Measurements from ENCODE around the gene ZFP64. TPM values are rescaled to one million over a fixed set of nuclear protein-coding genes. Genes with fewer than 3 reads are reported as not detected.

Gene ZFP64
- total RNA-seq, 1 experiment from 2014 or later = 33.5 TPM

GRCh38 chr20:52105442-52106422 is 85.8 kb downstream of the ZFP64 start:
- TF ChIP-seq EZH2 (IDR thresholded peaks at IDR 0.05; ENCODE audit: borderline replicate concordance, low read depth, low read length, poor library complexity, severe bottlenecking) = no peak
- TF ChIP-seq, protein P1, sequence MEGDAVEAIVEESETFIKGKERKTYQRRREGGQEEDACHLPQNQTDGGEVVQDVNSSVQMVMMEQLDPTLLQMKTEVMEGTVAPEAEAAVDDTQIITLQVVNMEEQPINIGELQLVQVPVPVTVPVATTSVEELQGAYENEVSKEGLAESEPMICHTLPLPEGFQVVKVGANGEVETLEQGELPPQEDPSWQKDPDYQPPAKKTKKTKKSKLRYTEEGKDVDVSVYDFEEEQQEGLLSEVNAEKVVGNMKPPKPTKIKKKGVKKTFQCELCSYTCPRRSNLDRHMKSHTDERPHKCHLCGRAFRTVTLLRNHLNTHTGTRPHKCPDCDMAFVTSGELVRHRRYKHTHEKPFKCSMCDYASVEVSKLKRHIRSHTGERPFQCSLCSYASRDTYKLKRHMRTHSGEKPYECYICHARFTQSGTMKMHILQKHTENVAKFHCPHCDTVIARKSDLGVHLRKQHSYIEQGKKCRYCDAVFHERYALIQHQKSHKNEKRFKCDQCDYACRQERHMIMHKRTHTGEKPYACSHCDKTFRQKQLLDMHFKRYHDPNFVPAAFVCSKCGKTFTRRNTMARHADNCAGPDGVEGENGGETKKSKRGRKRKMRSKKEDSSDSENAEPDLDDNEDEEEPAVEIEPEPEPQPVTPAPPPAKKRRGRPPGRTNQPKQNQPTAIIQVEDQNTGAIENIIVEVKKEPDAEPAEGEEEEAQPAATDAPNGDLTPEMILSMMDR (conservative IDR thresholded peaks at IDR 0.05; ENCODE audit: low read depth, low read length) = peak; percentile 39
- Histone ChIP-seq H3K4me1 (ENCODE audit: insufficient read depth, low read length, poor library complexity, severe bottlenecking) (peaks cover 4% of the 10 kb centered on the region), H3K36me3 (ENCODE audit: insufficient read depth, low read length, poor library complexity, severe bottlenecking) (no peaks in the 10 kb centered on the region), H3K9me3 (ENCODE audit: low read depth, low read length, poor library complexity, severe bottlenecking) (peaks cover 4% of the 10 kb centered on the region), H3K4me3 (ENCODE audit: low read depth, low read length, poor library complexity, severe bottlenecking) (peak overlapping the region; percentile 67), H3K27ac (ENCODE audit: low read depth, low read length, poor library complexity, severe bottlenecking) (no peak overlapping the region), H3K27me3 (replicated peaks; ENCODE audit: insufficient read depth, low read depth, low read length, poor library complexity) (no peaks in the 10 kb centered on the region)
- ChIA-PET POLR2A (ENCODE audit: low non-redundant PET) (interaction anchor here (0.6 kb wide), 1 partner anchor 160 kb away, joined by 10 read pairs; no protein-coding TSS in a partner anchor), CTCF (no interaction called here)
- no TSS peak for BruUV-seq (replicated peaks)
- DNase-seq (ENCODE audit: low spot score) = peak; percentile 18
- intact Hi-C loops (cut with micrococcal nuclease; ENCODE audit: unreplicated experiment) = no loop called here

DNA sequence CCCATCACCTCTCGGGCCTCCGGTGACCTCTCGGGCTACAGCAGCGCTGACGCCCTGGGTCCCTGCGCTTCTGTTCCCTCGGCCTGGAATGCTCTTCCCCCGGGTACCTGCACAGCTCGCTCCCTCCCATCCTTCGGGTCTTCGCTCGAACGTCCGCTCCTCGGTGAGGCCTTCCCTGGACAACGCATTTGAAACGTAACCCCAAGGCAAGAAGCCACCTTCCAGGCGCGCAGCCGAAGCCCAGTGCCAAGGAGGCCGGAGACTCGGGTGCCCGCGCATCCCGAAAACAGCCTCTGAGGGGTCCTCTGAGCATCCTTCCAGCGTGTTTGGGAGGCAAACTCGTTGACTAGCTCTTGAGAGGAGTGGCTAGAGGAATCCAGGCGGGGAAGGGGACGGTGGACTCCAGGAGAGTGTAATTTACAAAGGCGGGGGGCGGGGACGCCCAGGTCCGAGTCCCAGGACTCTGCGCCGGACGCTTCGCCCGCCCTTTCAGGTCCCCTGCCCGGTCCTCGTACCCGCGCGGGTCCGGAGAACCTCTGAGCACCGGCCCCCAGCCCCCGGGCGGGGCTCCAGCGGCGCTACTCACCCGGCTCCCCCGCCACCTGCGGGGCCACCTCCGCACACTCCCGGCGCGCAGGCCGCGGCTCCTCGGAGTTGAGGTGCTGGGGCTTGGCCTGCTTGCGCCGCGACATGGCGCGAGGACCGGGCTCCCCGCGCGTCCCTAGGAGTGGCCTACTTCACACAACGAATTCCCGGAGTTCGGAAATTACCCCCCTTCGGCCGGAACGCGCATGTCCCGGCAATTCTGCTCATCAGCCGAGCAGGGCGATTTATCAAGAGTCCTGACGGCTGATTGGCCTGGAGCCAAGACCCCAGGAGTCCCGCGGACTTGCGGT is 86.8 kb downstream of the ZFP64 start:
- Histone ChIP-seq H3K36me3 (ENCODE audit: insufficient read depth, low read length, poor library complexity, severe bottlenecking) (no peaks in the 10 kb centered on the region), H3K4me3 (ENCODE audit: low read depth, low read length, poor library complexity, severe bottlenecking) (peak overlapping the region; percentile 67), H3K27ac (ENCODE audit: low read depth, low read length, poor library complexity, severe bottlenecking) (peak overlapping the region; percentile 61), H3K4me1 (ENCODE audit: insufficient read depth, low read length, poor library complexity, severe bottlenecking) (peaks cover 4% of the 10 kb centered on the region), H3K27me3 (replicated peaks; ENCODE audit: insufficient read depth, low read depth, low read length, poor library complexity) (no peaks in the 10 kb centered on the region), H3K9me3 (ENCODE audit: low read depth, low read length, poor library complexity, severe bottlenecking) (peaks cover 4% of the 10 kb centered on the region)
- POLR2A ChIA-PET (ENCODE audit: low non-redundant PET) = no interaction called here
- no TSS peak for BruUV-seq (replicated peaks)
- peak; percentile 87 for DNase-seq (ENCODE audit: low spot score)
- intact Hi-C loops (cut with micrococcal nuclease; ENCODE audit: unreplicated experiment) = no loop called here
- TF ChIP-seq, protein P1 (conservative IDR thresholded peaks at IDR 0.05; ENCODE audit: low read depth, low read length) = no peak
- no peak for TF ChIP-seq EZH2 (IDR thresholded peaks at IDR 0.05; ENCODE audit: borderline replicate concordance, low read depth, low read length, poor library complexity, severe bottlenecking)
- CTCF ChIA-PET = interaction anchor here (0.7 kb wide), 1 partner anchor 355 kb away, joined by 9 read pairs; no protein-coding TSS in a partner anchor

GRCh38 chr20:52103913-52104545 is 87.5 kb downstream of the ZFP64 start:
- Histone ChIP-seq H3K9me3 (ENCODE audit: low read depth, low read length, poor library complexity, severe bottlenecking) (peaks cover 4% of the 10 kb centered on the region), H3K27ac (ENCODE audit: low read depth, low read length, poor library complexity, severe bottlenecking) (peak overlapping the region; percentile 61), H3K36me3 (ENCODE audit: insufficient read depth, low read length, poor library complexity, severe bottlenecking) (no peaks in the 10 kb centered on the region), H3K4me3 (ENCODE audit: low read depth, low read length, poor library complexity, severe bottlenecking) (peak overlapping the region; percentile 67), H3K27me3 (replicated peaks; ENCODE audit: insufficient read depth, low read depth, low read length, poor library complexity) (no peaks in the 10 kb centered on the region), H3K4me1 (ENCODE audit: insufficient read depth, low read length, poor library complexity, severe bottlenecking) (peaks cover 4% of the 10 kb centered on the region)
- TF ChIP-seq, protein P1 (conservative IDR thresholded peaks at IDR 0.05; ENCODE audit: low read depth, low read length) = no peak
- no peak for TF ChIP-seq EZH2 (IDR thresholded peaks at IDR 0.05; ENCODE audit: borderline replicate concordance, low read depth, low read length, poor library complexity, severe bottlenecking)
- ChIA-PET POLR2A (ENCODE audit: low non-redundant PET) (no interaction called here), CTCF (interaction anchor here (0.7 to 1.4 kb wide), 2 partner anchors 24 to 354 kb away, joined by 3 to 9 read pairs; no protein-coding TSS in a partner anchor)
- intact Hi-C loops (cut with micrococcal nuclease; ENCODE audit: unreplicated experiment) = no loop called here
- no TSS peak for BruUV-seq (replicated peaks)
- peak; percentile 42 for DNase-seq (ENCODE audit: low spot score)
